GM19099 (cell line): ENCODE data around the gene RUSF1.

ENCODE experiments used
- POLR2A ChIP-seq: IDR thresholded peaks from 3 replicates; pipeline ENCODE4 v1.6.1; 2011; ENCODE audit warnings: low read depth; ENCODE audit not compliant: insufficient read length; ENCODE audit errors: extremely low read depth

The RUSF1 gene

GRCh38 chr16:31453255-31454204 lies 54.7 kb downstream of the RUSF1 start:
- no peak for TF ChIP-seq POLR2A

DNA sequence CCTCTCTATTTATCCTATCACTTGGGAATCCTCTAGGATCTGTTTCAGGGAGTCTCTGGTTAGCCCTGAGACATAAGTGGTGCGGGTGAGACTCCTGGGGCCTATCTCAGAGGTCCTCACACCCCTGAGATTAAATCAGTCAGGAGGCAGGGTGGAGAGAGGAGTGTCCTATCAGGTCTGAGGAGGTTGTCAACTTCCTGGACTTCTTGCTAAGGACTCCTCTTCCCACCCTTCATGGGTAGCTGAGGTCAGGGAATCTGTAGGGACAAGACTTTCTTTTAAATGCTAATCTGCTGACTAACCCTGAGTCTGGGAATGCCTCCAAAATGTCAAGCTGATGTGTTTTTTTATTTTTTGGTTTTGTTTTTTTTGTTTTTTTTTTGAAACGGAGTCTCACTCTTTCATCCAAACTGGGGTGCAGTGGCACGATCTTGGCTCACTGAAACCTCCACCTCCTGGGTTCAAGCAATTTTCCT lies 55.5 kb downstream of the RUSF1 start:
- no peak for TF ChIP-seq POLR2A

- TF ChIP-seq POLR2A: no peak
Measured at GRCh38 chr16:31451681-31452351, 56.4 kb downstream of the RUSF1 start.

- TF ChIP-seq POLR2A: peak; percentile 24
Measured at GRCh38 chr16:31451201-31451600, 57.0 kb downstream of the RUSF1 start.

DNA sequence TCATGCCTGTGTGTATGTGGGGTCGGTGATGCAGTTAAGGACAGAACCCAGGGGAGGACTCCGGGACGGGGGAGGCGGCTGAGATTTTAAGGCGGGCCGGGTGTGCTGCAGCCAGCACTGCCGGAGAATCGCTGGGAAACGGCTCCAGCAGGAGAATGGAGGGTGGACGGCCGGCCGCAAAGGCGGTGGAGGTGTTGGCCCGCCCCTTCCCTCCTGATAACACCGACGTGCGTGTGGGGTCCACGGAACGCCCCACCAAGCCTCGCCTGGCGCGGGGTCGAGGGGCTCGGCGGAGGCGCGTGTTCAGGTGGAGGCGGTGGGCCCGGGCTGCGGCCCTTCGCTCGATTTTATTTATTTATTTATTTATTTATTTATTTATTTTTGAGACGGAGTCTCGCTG lies 66.2 kb downstream of the RUSF1 start:
- no peak for TF ChIP-seq POLR2A

- TF ChIP-seq POLR2A: no peak
Measured at GRCh38 chr16:31440516-31441184, 67.5 kb downstream of the RUSF1 start.

- TF ChIP-seq POLR2A: no peak
Measured at GRCh38 chr16:31439519-31439918, 68.7 kb downstream of the RUSF1 start.
